ENCODE measurements around the gene THADA. TPM values are rescaled to one million over a fixed set of nuclear protein-coding genes. Genes with fewer than 3 reads are reported as not detected.

Gene THADA
- total RNA-seq, 4 donors from 2014 or later = 49.9 to 90.2 (median 65.2) TPM

DNA sequence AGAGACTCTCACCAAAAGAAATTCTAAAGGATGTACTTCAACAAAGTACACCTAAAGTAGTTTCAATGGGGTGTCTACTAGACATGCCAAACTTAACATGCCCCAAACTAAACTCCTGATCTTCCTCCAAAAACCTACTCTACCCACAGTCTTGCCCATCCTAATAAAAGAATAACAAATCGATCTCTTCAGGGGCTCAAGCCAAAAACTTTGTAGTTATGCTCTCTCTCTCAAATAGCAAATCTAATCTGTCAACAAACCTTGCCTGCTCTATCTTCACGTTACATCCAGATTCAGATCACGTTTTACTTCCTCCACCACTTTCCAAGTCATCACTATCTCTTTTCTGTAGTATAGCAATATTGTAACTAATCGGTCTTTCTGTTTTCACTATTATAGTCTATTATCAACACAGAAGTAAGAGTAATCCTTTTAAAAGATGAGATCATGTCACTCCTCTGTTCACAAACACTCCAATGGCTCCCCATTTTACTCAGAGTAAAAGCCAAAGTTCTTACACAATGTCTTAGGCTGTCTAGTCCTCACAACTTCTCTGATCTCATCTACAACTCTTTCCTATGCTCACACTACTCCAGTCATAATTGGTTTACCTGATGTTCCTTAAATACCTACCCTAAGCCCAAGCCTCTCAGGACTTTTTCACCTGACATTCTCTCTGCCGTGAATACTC is 79.9 kb downstream of the THADA start:
- Histone ChIP-seq H3K27ac (peak overlapping the region in 2 of 3 donors; percentile 46 to 70), H3K9me3 (no peaks in the 10 kb centered on the region), H3K4me1 (peaks cover 26 to 53% of the 10 kb centered on the region in 2 donors), H3K4me3 (replicated peaks in 1 of 3) (no peak overlapping the region), H3K27me3 (no peaks in the 10 kb centered on the region), H3K36me3 (no peaks in the 10 kb centered on the region)
- no peak for DNase-seq
- TF ChIP-seq, protein P1, sequence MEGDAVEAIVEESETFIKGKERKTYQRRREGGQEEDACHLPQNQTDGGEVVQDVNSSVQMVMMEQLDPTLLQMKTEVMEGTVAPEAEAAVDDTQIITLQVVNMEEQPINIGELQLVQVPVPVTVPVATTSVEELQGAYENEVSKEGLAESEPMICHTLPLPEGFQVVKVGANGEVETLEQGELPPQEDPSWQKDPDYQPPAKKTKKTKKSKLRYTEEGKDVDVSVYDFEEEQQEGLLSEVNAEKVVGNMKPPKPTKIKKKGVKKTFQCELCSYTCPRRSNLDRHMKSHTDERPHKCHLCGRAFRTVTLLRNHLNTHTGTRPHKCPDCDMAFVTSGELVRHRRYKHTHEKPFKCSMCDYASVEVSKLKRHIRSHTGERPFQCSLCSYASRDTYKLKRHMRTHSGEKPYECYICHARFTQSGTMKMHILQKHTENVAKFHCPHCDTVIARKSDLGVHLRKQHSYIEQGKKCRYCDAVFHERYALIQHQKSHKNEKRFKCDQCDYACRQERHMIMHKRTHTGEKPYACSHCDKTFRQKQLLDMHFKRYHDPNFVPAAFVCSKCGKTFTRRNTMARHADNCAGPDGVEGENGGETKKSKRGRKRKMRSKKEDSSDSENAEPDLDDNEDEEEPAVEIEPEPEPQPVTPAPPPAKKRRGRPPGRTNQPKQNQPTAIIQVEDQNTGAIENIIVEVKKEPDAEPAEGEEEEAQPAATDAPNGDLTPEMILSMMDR (IDR thresholded peaks at IDR 0.05) = no peak
- no peak for TF ChIP-seq POLR2A (IDR thresholded peaks at IDR 0.05)
- intact Hi-C loops (cut with DNase I) = no loop called here
- WGBS, 2 donors = 85 to 87% methylated on average over 5 of the region's 5 CpGs

DNA sequence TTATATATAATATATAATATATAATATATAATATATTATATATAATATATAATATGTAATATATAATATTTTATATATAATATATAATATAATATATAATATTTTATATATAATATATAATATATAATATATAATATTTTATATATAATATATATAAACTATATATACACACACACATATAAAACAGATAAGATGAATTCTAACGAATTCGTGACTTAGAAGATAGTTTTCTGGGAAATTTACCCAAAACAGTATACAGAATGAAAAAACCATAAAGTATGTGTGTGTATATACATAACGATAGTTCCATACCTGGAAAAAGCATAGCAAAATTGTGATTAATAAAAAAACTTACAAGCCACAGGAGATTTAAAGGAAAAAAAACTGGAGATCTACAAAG is 80.6 kb downstream of the THADA start:
- DNase-seq = no peak
- no peaks in the 10 kb centered on the region for H3K27me3 ChIP-seq
- no peaks in the 10 kb centered on the region for H3K36me3 ChIP-seq
- no peak overlapping the region for H3K4me3 ChIP-seq (replicated peaks in 1 of 3)
- H3K27ac ChIP-seq = peak overlapping the region in 1 of 3 donors; percentile 24
- 98% methylated on average over 3 of the region's 3 CpGs for WGBS, 2 donors
- peaks cover 26 to 50% of the 10 kb centered on the region in 2 donors for H3K4me1 ChIP-seq
- H3K9me3 ChIP-seq = no peaks in the 10 kb centered on the region
- TF ChIP-seq POLR2A (IDR thresholded peaks at IDR 0.05) = no peak
- TF ChIP-seq, protein P1 (IDR thresholded peaks at IDR 0.05) = no peak
- intact Hi-C loops (cut with DNase I) = no loop called here

DNA sequence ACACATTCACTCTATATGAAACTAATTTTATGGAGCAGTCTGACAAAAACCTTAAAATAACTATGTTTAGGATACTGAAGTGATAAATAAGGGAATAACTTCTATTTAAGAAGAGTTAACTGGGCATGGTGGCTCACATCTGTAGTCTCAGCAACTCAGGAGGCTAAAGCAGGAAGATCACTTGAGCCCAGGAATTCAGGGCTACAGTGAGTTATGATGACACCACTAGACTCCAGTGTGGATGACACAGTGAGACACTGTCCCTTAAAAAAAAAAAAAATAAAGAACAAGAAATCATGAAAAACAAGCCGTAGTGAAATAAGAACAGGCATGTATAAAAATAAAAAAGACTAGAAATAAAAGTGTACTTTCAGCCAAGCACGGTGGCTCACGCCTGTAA is 82.0 kb downstream of the THADA start:
- Histone ChIP-seq H3K4me3 (replicated peaks in 1 of 3) (no peak overlapping the region), H3K4me1 (peaks cover 17 to 35% of the 10 kb centered on the region in 2 donors), H3K27me3 (no peaks in the 10 kb centered on the region), H3K9me3 (no peaks in the 10 kb centered on the region), H3K27ac (no peak overlapping the region), H3K36me3 (no peaks in the 10 kb centered on the region)
- no peak for DNase-seq
- TF ChIP-seq POLR2A (IDR thresholded peaks at IDR 0.05) = no peak
- TF ChIP-seq, protein P1 (IDR thresholded peaks at IDR 0.05) = no peak
- intact Hi-C loops (cut with DNase I) = no loop called here
- whole genome bisulfite sequencing, 2 donors = 91 to 95% methylated on average over 3 of the region's 3 CpGs

DNA sequence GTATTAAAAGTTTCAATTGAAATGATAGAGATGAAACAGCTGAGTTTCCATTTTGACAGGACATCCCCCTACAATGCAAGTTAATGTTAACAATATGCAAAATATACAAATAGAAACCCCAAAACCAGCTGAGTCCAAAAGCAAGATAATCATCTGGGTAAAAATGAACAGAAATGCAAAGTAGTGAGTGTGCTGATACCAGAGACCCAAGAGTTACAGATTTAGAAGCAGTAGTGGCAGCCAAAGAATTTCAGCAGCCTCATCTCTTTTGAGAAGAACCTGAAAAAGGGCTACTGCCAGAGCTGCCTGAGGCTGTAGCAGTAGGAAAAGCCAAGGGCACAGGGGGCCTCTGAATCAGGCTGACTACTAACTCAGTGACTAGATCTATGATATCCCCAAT is 82.6 kb downstream of the THADA start:
- H3K36me3 ChIP-seq = peaks cover under 1 to 3% of the 10 kb centered on the region in 2 donors
- intact Hi-C loops (cut with DNase I) = no loop called here
- H3K27ac ChIP-seq = no peak overlapping the region
- TF ChIP-seq, protein P1 (IDR thresholded peaks at IDR 0.05) = no peak
- no peak for TF ChIP-seq POLR2A (IDR thresholded peaks at IDR 0.05)
- H3K9me3 ChIP-seq = no peaks in the 10 kb centered on the region
- no peak overlapping the region for H3K4me3 ChIP-seq (replicated peaks in 1 of 3)
- no peaks in the 10 kb centered on the region for H3K27me3 ChIP-seq
- DNase-seq = no peak
- H3K4me1 ChIP-seq = peaks cover 13 to 29% of the 10 kb centered on the region in 2 donors

DNA sequence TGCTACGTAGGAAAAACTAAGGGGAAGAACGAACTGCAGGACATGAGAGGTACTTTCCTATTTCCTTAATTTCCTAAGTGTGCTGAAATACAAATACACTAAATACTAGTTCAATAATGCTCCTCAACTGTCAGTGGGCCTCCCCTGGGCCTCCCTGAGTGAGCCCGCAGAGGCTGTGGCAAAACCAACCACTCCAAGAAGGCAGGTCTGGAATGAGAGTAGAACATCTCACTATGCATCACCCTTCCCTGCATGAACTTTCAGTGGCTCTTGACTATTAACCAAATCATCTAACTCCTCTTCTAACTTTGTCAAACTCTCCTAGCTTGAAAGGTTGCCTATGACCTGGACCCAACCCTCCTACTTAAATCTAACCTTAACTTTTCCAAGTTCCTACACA is 84.6 kb downstream of the THADA start:
- peaks cover 6 to 9% of the 10 kb centered on the region in 2 donors for H3K4me1 ChIP-seq
- H3K27ac ChIP-seq = no peak overlapping the region
- TF ChIP-seq, protein P1 (IDR thresholded peaks at IDR 0.05) = no peak
- TF ChIP-seq POLR2A (IDR thresholded peaks at IDR 0.05) = no peak
- no peak for DNase-seq
- H3K27me3 ChIP-seq = no peaks in the 10 kb centered on the region
- no peaks in the 10 kb centered on the region for H3K9me3 ChIP-seq
- intact Hi-C loops (cut with DNase I) = no loop called here
- WGBS, 2 donors = 99% methylated on average over 3 of the region's 3 CpGs
- peaks cover 3 to 4% of the 10 kb centered on the region in 2 donors for H3K36me3 ChIP-seq
- no peak overlapping the region for H3K4me3 ChIP-seq (replicated peaks in 1 of 3)

Measured in thyroid gland (tissue), 4 donors.